Upper lobe of left lung (tissue), 4 donors: Measurements from ENCODE around the gene MLXIPL.

Source experiments
- CTCF ChIP-seq, 6 experiments: fragments of 450-650 bp in 4 of 6; fragments of 200-600 bp in 2 of 6; sonication (generic) in 2 of 6; IDR thresholded peaks; one replicate each; pipeline ENCODE4 v1.5.1; 2016 to 2019; ENCODE audit warnings: antibody characterized with exemption in 6 of 6
- POLR2A ChIP-seq, 4 donors: fragments of 450-650 bp; IDR thresholded peaks; one replicate each; pipeline ENCODE4 v1.5.1; 2016 to 2017; ENCODE audit warnings: antibody characterized with exemption in 4 of 4, mild to moderate bottlenecking in 2 of 4

GRCh38 chr7:73649576-73649975 is 25.3 kb upstream of the MLXIPL start:
- TF ChIP-seq POLR2A (IDR thresholded peaks at IDR 0.05) (no peak), CTCF (IDR thresholded peaks at IDR 0.05) (no peak)
